Prostate gland (tissue), 2 donors: ENCODE results near the gene TRDMT1.

Experiments
- POLR2A ChIP-seq: fragments of 450-650 bp; IDR thresholded peaks from one replicate; pipeline ENCODE4 v1.6.1; 2016; ENCODE audit warnings: antibody characterized with exemption, mild to moderate bottlenecking
- POLR2AphosphoS5 ChIP-seq: sonication (generic); formaldehyde crosslinking; IDR thresholded peaks from one replicate; pipeline ENCODE4 v1.6.1; 2017; ENCODE audit warnings: antibody characterized with exemption
- TF ChIP-seq, protein P1 (sequence below), 4 experiments: fragments of 200-600 bp in 2 of 4; fragments of 450-650 bp in 2 of 4; sonication (generic) in 2 of 4; IDR thresholded peaks; 1 replicate in 3 of 4; 2 replicates in 1 of 4; pipeline ENCODE4 v1.5.1; 2016 to 2019; ENCODE audit warnings: antibody characterized with exemption in 4 of 4, mild to moderate bottlenecking in 2 of 4, moderate library complexity in 2 of 4

DNA sequence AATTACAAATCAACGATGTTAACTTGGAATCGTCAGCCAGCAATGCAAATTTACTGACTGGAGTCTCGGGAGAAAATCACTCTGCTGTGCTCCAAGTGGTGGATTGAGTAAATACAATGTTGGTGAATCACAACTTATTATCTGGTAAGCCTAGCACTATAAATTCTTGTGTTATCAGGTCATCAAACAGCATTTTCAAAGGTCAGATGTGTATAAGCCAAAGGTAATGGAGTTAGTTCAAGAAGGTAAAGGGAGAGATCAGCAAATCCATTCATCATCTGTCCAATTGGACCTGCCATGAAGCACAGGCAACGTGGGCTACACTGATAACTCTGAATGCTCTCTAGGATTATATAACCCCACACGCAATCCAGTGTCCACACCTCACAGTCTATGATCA lies 85.8 kb downstream of the TRDMT1 start:
- TF ChIP-seq, protein P1, sequence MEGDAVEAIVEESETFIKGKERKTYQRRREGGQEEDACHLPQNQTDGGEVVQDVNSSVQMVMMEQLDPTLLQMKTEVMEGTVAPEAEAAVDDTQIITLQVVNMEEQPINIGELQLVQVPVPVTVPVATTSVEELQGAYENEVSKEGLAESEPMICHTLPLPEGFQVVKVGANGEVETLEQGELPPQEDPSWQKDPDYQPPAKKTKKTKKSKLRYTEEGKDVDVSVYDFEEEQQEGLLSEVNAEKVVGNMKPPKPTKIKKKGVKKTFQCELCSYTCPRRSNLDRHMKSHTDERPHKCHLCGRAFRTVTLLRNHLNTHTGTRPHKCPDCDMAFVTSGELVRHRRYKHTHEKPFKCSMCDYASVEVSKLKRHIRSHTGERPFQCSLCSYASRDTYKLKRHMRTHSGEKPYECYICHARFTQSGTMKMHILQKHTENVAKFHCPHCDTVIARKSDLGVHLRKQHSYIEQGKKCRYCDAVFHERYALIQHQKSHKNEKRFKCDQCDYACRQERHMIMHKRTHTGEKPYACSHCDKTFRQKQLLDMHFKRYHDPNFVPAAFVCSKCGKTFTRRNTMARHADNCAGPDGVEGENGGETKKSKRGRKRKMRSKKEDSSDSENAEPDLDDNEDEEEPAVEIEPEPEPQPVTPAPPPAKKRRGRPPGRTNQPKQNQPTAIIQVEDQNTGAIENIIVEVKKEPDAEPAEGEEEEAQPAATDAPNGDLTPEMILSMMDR (IDR thresholded peaks at IDR 0.05): no peak
- TF ChIP-seq POLR2A (no peak), POLR2AphosphoS5 (no peak)
